IMR-90 (cell line): Measurements from ENCODE around the gene ITPK1. TPM values are rescaled to one million over a fixed set of nuclear protein-coding genes. Genes with fewer than 3 reads are reported as not detected.
A peak's percentile ranks its signal among the peaks of the same experiment; 100 is the strongest.

ENCODE experiments used
- ATAC-seq: fragments of 200-7000 bp; cut with Tn5 transposase; 2 replicates; pipeline ENCODE4 v1.9.1; 2020; ENCODE audit warnings: low read depth, mild to moderate bottlenecking, moderate library complexity
- BruUV-seq: library from RNA; stranded (reverse); fragments of 400-500 nt; replicated peaks from 2 replicates; lab custom pipeline; 2021; lab: Mats Ljungman, UMichigan
- CTCF ChIA-PET: fragments of 300-600 bp; formaldehyde crosslinking; extraction: SDS; loops from one replicate; lab custom pipeline; 2021; ENCODE audit warnings: antibody characterized with exemption; lab: Yijun Ruan, JAX
- POLR2A ChIA-PET: fragments of 300-600 bp; sonication (Branson Sonifier 250); formaldehyde crosslinking; loops from one replicate; lab custom pipeline; 2022; ENCODE audit warnings: antibody characterized with exemption; ENCODE audit not compliant: unreplicated experiment; lab: Charles Lee
- DNase-seq: peaks from one replicate; pipeline ENCODE4 v3.0.0; 2013
- H2AFZ ChIP-seq: replicated peaks from 2 replicates; pipeline ENCODE3; 2013; ENCODE audit warnings: low read length, mild to moderate bottlenecking; ENCODE audit not compliant: poor library complexity
- H2AK5ac ChIP-seq: 2 replicates; pipeline ENCODE4 v1.6.1; 2013; ENCODE audit warnings: low read depth, low read length, inconsistent platforms
- H2AK9ac ChIP-seq: replicated peaks from 2 replicates; pipeline ENCODE3; 2013; ENCODE audit warnings: mild to moderate bottlenecking, low read depth, low read length, moderate library complexity; ENCODE audit not compliant: poor library complexity
- H2BK120ac ChIP-seq: 2 replicates; pipeline ENCODE4 v1.6.1; 2013; ENCODE audit warnings: low read depth, low read length, inconsistent platforms
- H2BK15ac ChIP-seq: 3 replicates; pipeline ENCODE4 v1.6.1; 2013; ENCODE audit warnings: low read depth, low read length, inconsistent platforms
- H2BK20ac ChIP-seq: 2 replicates; pipeline ENCODE4 v1.6.1; 2013; ENCODE audit warnings: low read depth, mild to moderate bottlenecking, inconsistent platforms, low read length, moderate library complexity
- H2BK5ac ChIP-seq: 2 replicates; pipeline ENCODE4 v1.6.1; 2013; ENCODE audit warnings: mild to moderate bottlenecking, low read depth, low read length, inconsistent platforms; ENCODE audit not compliant: poor library complexity, severe bottlenecking
- H3K14ac ChIP-seq: replicated peaks from 2 replicates; pipeline ENCODE4 v1.6.1; 2013; ENCODE audit warnings: low read depth, low read length, inconsistent platforms
- H3K18ac ChIP-seq: 2 replicates; pipeline ENCODE4 v1.6.1; 2013; ENCODE audit warnings: low read depth, low read length, control low read depth
- H3K23ac ChIP-seq: 2 replicates; pipeline ENCODE4 v1.6.1; 2013; ENCODE audit warnings: low read depth, low read length, inconsistent platforms
- H3K27ac ChIP-seq: 2 replicates; pipeline ENCODE4 v1.5.1; 2013; ENCODE audit warnings: mild to moderate bottlenecking, control low read depth, low read length; ENCODE audit not compliant: insufficient read depth
- H3K27me3 ChIP-seq: 2 replicates; pipeline ENCODE4 v1.6.1; 2013; ENCODE audit warnings: low read length; ENCODE audit not compliant: control insufficient read depth, insufficient read depth
- H3K36me3 ChIP-seq: 2 replicates; pipeline ENCODE4 v1.6.1; 2013; ENCODE audit warnings: low read length, mixed read lengths; ENCODE audit not compliant: control insufficient read depth, insufficient read depth
- H3K4ac ChIP-seq: 2 replicates; pipeline ENCODE4 v1.6.1; 2013; ENCODE audit warnings: low read depth, low read length, inconsistent platforms
- H3K4me1 ChIP-seq: 2 replicates; pipeline ENCODE4 v1.6.1; 2013; ENCODE audit warnings: low read length, mixed read lengths; ENCODE audit not compliant: control insufficient read depth, insufficient read depth
- H3K4me2 ChIP-seq: 2 replicates; pipeline ENCODE4 v1.6.1; 2013; ENCODE audit warnings: low read depth, mild to moderate bottlenecking, control low read depth, low read length, moderate library complexity
- H3K4me3 ChIP-seq: 2 replicates; pipeline ENCODE4 v1.5.1; 2013; ENCODE audit warnings: low read depth, mild to moderate bottlenecking, control low read depth, low read length, moderate library complexity; ENCODE audit not compliant: insufficient read depth
- H3K56ac ChIP-seq: 2 replicates; pipeline ENCODE4 v1.6.1; 2013; ENCODE audit warnings: low read length, inconsistent platforms; ENCODE audit not compliant: insufficient read depth; ENCODE audit errors: extremely low read depth
- H3K79me1 ChIP-seq, 2 experiments: 2 replicates each; pipeline ENCODE4 v1.6.1; 2013; ENCODE audit warnings: low read length in 2 of 2, inconsistent platforms in 1 of 2, low read depth in 1 of 2
- H3K9ac ChIP-seq: 2 replicates; pipeline ENCODE4 v1.6.1; 2013; ENCODE audit warnings: low read depth, low read length, control low read depth
- H3K9me1 ChIP-seq: 2 replicates; pipeline ENCODE4 v1.6.1; 2013; ENCODE audit warnings: low read length, inconsistent platforms; ENCODE audit not compliant: insufficient read depth
- H3K9me3 ChIP-seq: 2 replicates; pipeline ENCODE4 v1.6.1; 2013; ENCODE audit warnings: low read length; ENCODE audit not compliant: control insufficient read depth, insufficient read depth
- H4K20me1 ChIP-seq: 2 replicates; pipeline ENCODE4 v1.6.1; 2013; ENCODE audit warnings: low read length, inconsistent platforms; ENCODE audit not compliant: insufficient read depth
- H4K5ac ChIP-seq: 2 replicates; pipeline ENCODE4 v1.6.1; 2013; ENCODE audit warnings: mild to moderate bottlenecking, low read depth, low read length, control low read depth
- H4K8ac ChIP-seq, 2 experiments: 2 replicates each; pipeline ENCODE4 v1.6.1; 2013; ENCODE audit warnings: low read depth in 2 of 2, low read length in 2 of 2, control low read depth in 1 of 2, inconsistent platforms in 1 of 2
- H4K91ac ChIP-seq: 2 replicates; pipeline ENCODE4 v1.6.1; 2013; ENCODE audit warnings: low read depth, low read length, inconsistent platforms; ENCODE audit not compliant: insufficient read depth
- CEBPB ChIP-seq: IDR thresholded peaks from 2 replicates; pipeline ENCODE4 v1.6.1; 2012; ENCODE audit warnings: low read depth, low read length, improper control_type of control experiment
- WGBS, 2 experiments: methylation state at CpG; one replicate each; pipeline versions ENCODE4 v1.1.5 to v1.1.7; 2013; ENCODE audit warnings: missing lambda C conversion rate in 2 of 2; ENCODE audit not compliant: insufficient read length in 1 of 2; ENCODE audit errors: extremely low coverage in 2 of 2; 5-methylcytosine and 5-hydroxymethylcytosine counted together
- dilution Hi-C: fragments of 300-500 bp; cut with HindIII; formaldehyde crosslinking; loops from one replicate; pipeline ENCODE4 v1.14.3; 2018; ENCODE audit warnings: low sequenced_read_pairs; ENCODE audit not compliant: unreplicated experiment
- in situ Hi-C: fragments of 300-500 bp; cut with MboI; formaldehyde crosslinking; loops from 3 replicates; pipeline ENCODE4 v1.14.3; 2019; ENCODE audit warnings: low sequenced_read_pairs, inconsistent platforms, mixed read lengths
- intact Hi-C: fragments of 100-400 bp; cut with micrococcal nuclease; formaldehyde crosslinking; loops from 2 replicates; pipeline ENCODE4 v1.10.0; 2022
- polyA plus RNA-seq, 3 experiments: library from polyadenylated mRNA; depleted of rRNA; stranded (reverse); fragments of >200 nt; gene quantifications; 2 replicates each; pipeline ENCODE4 v1.2.3, GENCODE V29; 2012; ENCODE audit warnings: low replicate concordance in 1 of 3
- total RNA-seq: library from RNA; depleted of rRNA; stranded (reverse); fragments of >200 nt; gene quantifications from 2 replicates; pipeline ENCODE4 v1.2.3, GENCODE V29; 2012
- TF ChIP-seq, protein P1 (sequence below): fragments of 150-350 bp; IDR thresholded peaks from 2 replicates; pipeline ENCODE4 v1.6.1; 2017; ENCODE audit warnings: mild to moderate bottlenecking, antibody characterized with exemption, low read length, low read depth

ITPK1 gene
- total and polyA plus RNA-seq, 2 of the 4 experiments (the other 2 are of a cell fraction) = 21.7 to 26.9 TPM

DNA sequence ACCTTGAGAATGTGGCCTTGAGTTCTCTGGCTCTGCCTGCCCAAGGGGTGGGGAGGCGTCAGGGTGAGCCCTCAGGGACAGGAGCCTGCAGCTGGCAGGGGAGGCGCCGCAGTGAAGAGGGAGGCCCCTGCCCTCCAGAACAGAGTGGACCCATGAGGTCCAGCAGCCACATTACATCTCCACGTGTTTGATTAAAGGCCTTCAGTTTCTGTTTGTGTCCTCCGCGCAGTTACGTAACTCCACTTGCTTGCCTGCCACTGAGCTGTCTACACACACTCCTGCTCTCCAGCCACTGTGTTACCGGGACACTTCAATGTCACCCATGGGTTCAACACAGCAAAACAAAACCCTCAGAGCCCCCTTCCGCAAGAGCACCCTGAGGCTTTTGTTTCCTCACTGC is 122.4 kb downstream of the ITPK1 start:
- Histone ChIP-seq H4K91ac (no peak overlapping the region), H3K27me3 (no peaks in the 10 kb centered on the region), H2BK5ac (no peak overlapping the region), H3K9ac (no peak overlapping the region), H2BK20ac (no peak overlapping the region), H2AK9ac (no peak overlapping the region), H2BK120ac (no peak overlapping the region), H2AFZ (no peak overlapping the region), H3K23ac (no peak overlapping the region), H3K36me3 (no peaks in the 10 kb centered on the region; the same call in 1 of the 2 replicates), H4K20me1 (no peaks in the 10 kb centered on the region; the same call in 1 of the 2 replicates), H3K4ac (no peak overlapping the region; the same call in 1 of the 2 replicates), H3K9me1 (0 out of 2 replicates have a peak, but pooled peaks cover 4% of the 10 kb centered on the region), H4K8ac (no peak overlapping the region), H3K4me3 (no peak overlapping the region), H3K14ac (no peak overlapping the region), H3K56ac (no peak overlapping the region), H3K4me1 (no peaks in the 10 kb centered on the region), H2BK15ac (no peak overlapping the region), H3K9me3 (no peaks in the 10 kb centered on the region), H3K27ac (no peak overlapping the region), H4K5ac (no peak overlapping the region), H3K4me2 (no peak overlapping the region), H3K18ac (no peak overlapping the region), H3K79me1 (no peaks in the 10 kb centered on the region), H2AK5ac (no peak overlapping the region)
- CTCF ChIA-PET = no interaction called here
- no TSS peak for BruUV-seq
- DNase-seq (no peak), ATAC-seq (peak; percentile 40; the same call in 1 of the 2 replicates)
- intact Hi-C loops (no loop called here), in situ Hi-C loops (no loop called here), dilution Hi-C loops (no loop called here)
- 89% methylated on average over 7 of the region's 9 CpGs; no CpG with 5 or more reads in 1 of the 2 experiments for WGBS, 2 experiments
- TF ChIP-seq, protein P1, sequence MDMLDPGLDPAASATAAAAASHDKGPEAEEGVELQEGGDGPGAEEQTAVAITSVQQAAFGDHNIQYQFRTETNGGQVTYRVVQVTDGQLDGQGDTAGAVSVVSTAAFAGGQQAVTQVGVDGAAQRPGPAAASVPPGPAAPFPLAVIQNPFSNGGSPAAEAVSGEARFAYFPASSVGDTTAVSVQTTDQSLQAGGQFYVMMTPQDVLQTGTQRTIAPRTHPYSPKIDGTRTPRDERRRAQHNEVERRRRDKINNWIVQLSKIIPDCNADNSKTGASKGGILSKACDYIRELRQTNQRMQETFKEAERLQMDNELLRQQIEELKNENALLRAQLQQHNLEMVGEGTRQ = no peak
- TF ChIP-seq CEBPB = peak; percentile 29; the same call in 1 of the 2 replicates
- POLR2A ChIA-PET = no interaction called here
